Measurements from ENCODE around the gene ASTN2.
A peak's percentile ranks its signal among the peaks of the same experiment; 100 is the strongest.

The ASTN2 gene

DNA sequence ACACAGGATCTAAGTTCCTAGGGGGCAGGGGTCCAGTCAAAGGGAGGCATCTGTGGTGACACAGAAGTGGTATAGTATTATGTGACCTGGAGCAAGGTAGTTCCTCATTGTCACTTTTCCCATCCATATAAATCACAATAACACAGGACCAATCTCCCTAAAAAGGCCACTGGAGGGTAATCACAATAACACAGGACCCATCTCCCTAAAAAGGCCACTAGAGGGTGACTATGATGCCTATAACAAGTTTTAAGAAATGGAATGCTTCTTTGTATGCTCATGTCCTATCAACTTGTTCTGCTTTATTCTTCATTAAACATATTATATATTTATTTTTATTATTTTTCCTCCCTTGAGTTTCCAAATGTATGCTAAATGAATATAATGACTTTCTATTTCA is 254.6 kb downstream of the ASTN2 start:
- Histone ChIP-seq H3K27me3 (ENCODE audit: insufficient read depth, low read length) (no peaks in the 10 kb centered on the region), H3K79me2 (ENCODE audit: insufficient read depth, low read length) (no peaks in the 10 kb centered on the region), H3K9me2 (ENCODE audit: low read depth, low read length) (no peaks in the 10 kb centered on the region), H3K4me3 (ENCODE audit: low read depth, low read length, poor library complexity, severe bottlenecking) (no peak overlapping the region), H3K36me3 (ENCODE audit: insufficient read depth, low read length) (no peaks in the 10 kb centered on the region), H2AFZ (ENCODE audit: low read length) (no peak overlapping the region), H3K4me1 (ENCODE audit: insufficient read depth, low read length, severe bottlenecking) (peaks cover 31% of the 10 kb centered on the region), H3K9me3 (ENCODE audit: low read length) (no peaks in the 10 kb centered on the region), H3K27ac (ENCODE audit: low read depth, low read length, poor library complexity, severe bottlenecking) (no peak overlapping the region), H4K20me1 (ENCODE audit: insufficient read depth, low read length) (no peaks in the 10 kb centered on the region), H3K4me2 (ENCODE audit: low read length) (no peak overlapping the region), H3F3A (ENCODE audit: insufficient read depth, low read length) (no peaks in the 10 kb centered on the region), H3K9ac (ENCODE audit: low read length) (no peak overlapping the region)
- TF ChIP-seq CTCF (IDR thresholded peaks at IDR 0.05; ENCODE audit: low read length) (peak; percentile 51; the same call in 1 of the 2 replicates), EZH2 (IDR thresholded peaks at IDR 0.05; ENCODE audit: borderline replicate concordance, low read length) (no peak)

DNA sequence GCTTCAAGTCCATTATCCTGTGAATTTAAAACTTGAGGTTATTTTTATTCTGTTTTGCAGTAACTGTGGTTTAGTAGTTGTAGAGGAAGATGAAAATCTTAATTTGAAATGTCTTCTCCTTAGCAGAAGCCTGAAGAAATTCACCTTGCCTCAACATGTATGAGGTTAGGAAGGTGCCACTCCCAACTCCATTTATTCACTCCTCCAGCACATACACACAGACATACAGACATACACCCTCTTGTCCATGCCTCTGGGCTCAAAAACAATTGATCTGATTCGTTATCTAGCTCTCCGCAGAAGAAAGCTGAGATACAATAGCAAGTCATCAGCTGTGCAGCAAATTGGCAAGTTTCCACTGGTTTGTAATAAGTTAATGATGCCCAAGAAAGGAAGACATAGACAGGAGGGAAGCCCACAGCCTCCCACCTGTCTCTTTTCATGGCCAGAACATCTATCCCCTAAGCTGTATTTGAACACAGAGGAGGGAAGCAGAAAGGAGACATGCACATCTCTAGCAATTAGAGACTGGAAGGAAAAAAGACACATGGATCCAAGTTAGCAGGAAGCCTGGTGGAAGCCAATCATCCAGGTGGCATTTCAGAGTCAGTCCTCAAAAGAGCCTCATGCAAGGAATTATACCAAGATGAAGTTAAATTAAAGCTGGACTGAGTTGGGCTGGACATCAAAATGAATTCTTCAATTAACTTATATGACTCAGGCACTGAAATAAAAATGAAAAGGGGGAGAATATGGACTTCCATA is 257.9 kb downstream of the ASTN2 start:
- H3K27ac ChIP-seq (ENCODE audit: low read depth, low read length, poor library complexity, severe bottlenecking), result no peak overlapping the region
- no peak overlapping the region for H3K9ac ChIP-seq (ENCODE audit: low read length)
- H2AFZ ChIP-seq (ENCODE audit: low read length), result no peak overlapping the region
- no peaks in the 10 kb centered on the region for H4K20me1 ChIP-seq (ENCODE audit: insufficient read depth, low read length)
- H3K4me2 ChIP-seq (ENCODE audit: low read length), result no peak overlapping the region
- H3K4me3 ChIP-seq (ENCODE audit: low read depth, low read length, poor library complexity, severe bottlenecking), result no peak overlapping the region
- no peaks in the 10 kb centered on the region for H3K79me2 ChIP-seq (ENCODE audit: insufficient read depth, low read length)
- peaks cover 25% of the 10 kb centered on the region for H3K4me1 ChIP-seq (ENCODE audit: insufficient read depth, low read length, severe bottlenecking)
- no peak for TF ChIP-seq CTCF (IDR thresholded peaks at IDR 0.05; ENCODE audit: low read length)
- TF ChIP-seq EZH2 (IDR thresholded peaks at IDR 0.05; ENCODE audit: borderline replicate concordance, low read length), result no peak
- no peaks in the 10 kb centered on the region for H3F3A ChIP-seq (ENCODE audit: insufficient read depth, low read length)
- no peaks in the 10 kb centered on the region for H3K9me2 ChIP-seq (ENCODE audit: low read depth, low read length)
- H3K9me3 ChIP-seq (ENCODE audit: low read length), result no peaks in the 10 kb centered on the region
- no peaks in the 10 kb centered on the region for H3K27me3 ChIP-seq (ENCODE audit: insufficient read depth, low read length)
- no peaks in the 10 kb centered on the region for H3K36me3 ChIP-seq (ENCODE audit: insufficient read depth, low read length)

- Histone ChIP-seq H3F3A (ENCODE audit: insufficient read depth, low read length) (no peaks in the 10 kb centered on the region), H3K9me3 (ENCODE audit: low read length) (no peaks in the 10 kb centered on the region), H3K4me1 (ENCODE audit: insufficient read depth, low read length, severe bottlenecking) (peaks cover 18% of the 10 kb centered on the region), H3K27ac (ENCODE audit: low read depth, low read length, poor library complexity, severe bottlenecking) (no peak overlapping the region), H4K20me1 (ENCODE audit: insufficient read depth, low read length) (no peaks in the 10 kb centered on the region), H3K27me3 (ENCODE audit: insufficient read depth, low read length) (no peaks in the 10 kb centered on the region), H3K4me3 (ENCODE audit: low read depth, low read length, poor library complexity, severe bottlenecking) (no peak overlapping the region), H3K4me2 (ENCODE audit: low read length) (no peak overlapping the region), H3K9ac (ENCODE audit: low read length) (no peak overlapping the region), H3K9me2 (ENCODE audit: low read depth, low read length) (no peaks in the 10 kb centered on the region), H3K36me3 (ENCODE audit: insufficient read depth, low read length) (no peaks in the 10 kb centered on the region), H2AFZ (ENCODE audit: low read length) (no peak overlapping the region), H3K79me2 (ENCODE audit: insufficient read depth, low read length) (no peaks in the 10 kb centered on the region)
- TF ChIP-seq EZH2 (IDR thresholded peaks at IDR 0.05; ENCODE audit: borderline replicate concordance, low read length) (no peak), CTCF (IDR thresholded peaks at IDR 0.05; ENCODE audit: low read length) (no peak)
Observed at GRCh38 chr9:117156144-117156688, 258.6 kb downstream of the ASTN2 start.

All from OCI-LY1 (cell line).